Activated T-cell treated with anti-CD3 and anti-CD28 coated beads for 48 hours (primary cell): ENCODE measurements around the gene SKAP2.
A peak's percentile ranks its signal among the peaks of the same experiment; 100 is the strongest.

Experiments
- DNase-seq: peaks from one replicate; pipeline ENCODE4 v3.0.0-alpha.2; 2020; ENCODE audit warnings: low read depth

The SKAP2 gene

GRCh38 chr7:26864309-26865093 is at the start of gene SKAP2:
SKAP2 (minus strand) TSS chr7:26864590; CDS start chr7:26864429, 161 bp downstream.
- peak; percentile 83 for DNase-seq

GRCh38 chr7:26912933-26913536 is 48.6 kb upstream of the SKAP2 start:
- no peak for DNase-seq

GRCh38 chr7:26912338-26912737 is 47.9 kb upstream of the SKAP2 start:
- DNase-seq, result no peak

GRCh38 chr7:26910221-26910620 is 45.8 kb upstream of the SKAP2 start:
- no peak for DNase-seq

- DNase-seq, result no peak
Measured at GRCh38 chr7:26900251-26900650, 35.9 kb upstream of the SKAP2 start.

GRCh38 chr7:26899519-26899918 is 35.1 kb upstream of the SKAP2 start:
- DNase-seq, result no peak

GRCh38 chr7:26898891-26899290 is 34.5 kb upstream of the SKAP2 start:
- DNase-seq, result no peak

- no peak for DNase-seq
Measured at GRCh38 chr7:26897928-26898327, 33.5 kb upstream of the SKAP2 start.

GRCh38 chr7:26891400-26892350 is 27.3 kb upstream of the SKAP2 start:
- DNase-seq, result no peak

GRCh38 chr7:26880852-26881251 is 16.5 kb upstream of the SKAP2 start:
- no peak for DNase-seq

- no peak for DNase-seq
Measured at GRCh38 chr7:26879671-26880070, 15.3 kb upstream of the SKAP2 start.

GRCh38 chr7:26868841-26869495 is 4.6 kb upstream of the SKAP2 start:
- no peak for DNase-seq

- DNase-seq, result no peak
Measured at GRCh38 chr7:26865094-26865388, 651 bp upstream of the SKAP2 start.

- DNase-seq, result no peak
Measured at GRCh38 chr7:26863518-26864308, 677 bp downstream of the SKAP2 start.

- DNase-seq, result no peak
Measured at GRCh38 chr7:26862834-26863233, 1.6 kb downstream of the SKAP2 start.

GRCh38 chr7:26861050-26861449 is 3.3 kb downstream of the SKAP2 start:
- no peak for DNase-seq

GRCh38 chr7:26860361-26860760 is 4.0 kb downstream of the SKAP2 start:
- DNase-seq, result no peak

- no peak for DNase-seq
Measured at GRCh38 chr7:26859720-26860119, 4.7 kb downstream of the SKAP2 start.

GRCh38 chr7:26858735-26859134 is 5.7 kb downstream of the SKAP2 start:
- no peak for DNase-seq

GRCh38 chr7:26858241-26858715 is 6.1 kb downstream of the SKAP2 start:
- DNase-seq, result no peak

GRCh38 chr7:26857506-26858240 is 6.7 kb downstream of the SKAP2 start:
- DNase-seq, result no peak
